NCI-H82 treated with DMSO at 0.1 percent for 48 hours (cell line): ENCODE results near the gene SLC16A12.

Experiments used
- DNase-seq: peaks from one replicate; lab custom pipeline; 2025; ENCODE audit not compliant: unreplicated experiment; lab: John Stamatoyannopoulos, UW

Gene SLC16A12, protein sequence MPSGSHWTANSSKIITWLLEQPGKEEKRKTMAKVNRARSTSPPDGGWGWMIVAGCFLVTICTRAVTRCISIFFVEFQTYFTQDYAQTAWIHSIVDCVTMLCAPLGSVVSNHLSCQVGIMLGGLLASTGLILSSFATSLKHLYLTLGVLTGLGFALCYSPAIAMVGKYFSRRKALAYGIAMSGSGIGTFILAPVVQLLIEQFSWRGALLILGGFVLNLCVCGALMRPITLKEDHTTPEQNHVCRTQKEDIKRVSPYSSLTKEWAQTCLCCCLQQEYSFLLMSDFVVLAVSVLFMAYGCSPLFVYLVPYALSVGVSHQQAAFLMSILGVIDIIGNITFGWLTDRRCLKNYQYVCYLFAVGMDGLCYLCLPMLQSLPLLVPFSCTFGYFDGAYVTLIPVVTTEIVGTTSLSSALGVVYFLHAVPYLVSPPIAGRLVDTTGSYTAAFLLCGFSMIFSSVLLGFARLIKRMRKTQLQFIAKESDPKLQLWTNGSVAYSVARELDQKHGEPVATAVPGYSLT

GRCh38 chr10:89535171-89536012, at the start of gene SLC16A12:
Gene SLC16A12, minus strand, starts transcription at chr10:89535594. Its CDS starts 73,016 bp downstream, at chr10:89462578.
- DNase-seq = no peak

DNA sequence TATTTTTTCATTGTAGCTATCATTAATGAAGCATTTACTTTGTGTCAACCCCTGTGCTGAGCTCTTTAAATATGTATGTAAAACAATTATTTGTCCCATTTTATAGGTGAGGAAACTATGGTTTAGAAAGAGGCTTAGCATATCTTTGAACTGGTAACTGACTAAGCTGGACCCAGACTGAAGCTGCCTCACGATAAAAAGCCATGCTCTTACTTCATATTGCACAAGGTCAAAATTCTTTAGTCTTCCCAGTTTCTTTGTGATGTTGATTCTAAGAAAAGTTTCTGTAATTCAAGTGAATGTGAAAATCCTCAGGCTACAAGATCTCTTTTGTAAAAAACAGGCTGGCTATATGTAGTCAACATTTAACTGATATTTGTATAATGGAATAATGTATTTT, 46.6 kb upstream of the SLC16A12 start:
- DNase-seq = no peak

- DNase-seq = no peak
Observed at GRCh38 chr10:89580243-89580642, 44.8 kb upstream of the SLC16A12 start.

- DNase-seq = no peak
Observed at GRCh38 chr10:89576696-89577095, 41.3 kb upstream of the SLC16A12 start.

DNA sequence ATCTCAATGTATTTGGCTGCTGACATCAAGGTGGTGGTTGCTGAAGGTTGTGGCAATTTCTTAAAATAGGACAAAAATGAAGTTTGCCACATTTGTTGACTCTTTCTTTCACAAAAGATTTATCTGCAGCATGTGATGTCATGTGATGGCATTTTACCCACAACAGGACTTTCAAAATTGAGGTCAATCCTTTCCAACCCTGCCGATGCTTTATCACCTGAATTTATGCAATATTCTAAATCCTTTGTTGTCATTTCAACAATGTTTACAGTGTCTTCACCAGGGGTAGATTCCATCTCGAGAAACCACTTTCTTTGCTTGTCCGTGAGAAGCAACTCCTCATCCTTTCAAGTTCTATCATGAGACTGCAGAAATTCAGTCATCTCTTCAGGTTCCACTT, 40.6 kb upstream of the SLC16A12 start:
- no peak for DNase-seq

DNA sequence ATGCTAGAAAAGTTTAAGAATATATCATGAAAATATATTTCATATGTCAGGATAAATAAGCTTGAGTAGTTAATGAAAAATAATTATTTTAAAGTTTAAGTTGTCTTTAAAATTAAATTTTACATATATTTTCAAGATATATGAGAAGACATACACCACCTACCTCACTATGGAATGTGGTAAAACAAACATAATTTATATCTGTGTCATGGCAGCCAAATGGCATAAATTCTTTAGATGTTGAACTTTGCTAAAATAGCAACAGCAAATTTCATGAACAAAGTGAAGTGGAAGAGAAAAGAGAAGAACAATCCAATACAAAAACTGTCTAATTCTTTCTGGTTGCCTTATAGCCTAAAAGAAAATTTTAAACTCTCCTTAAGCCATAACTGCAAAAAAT, 39.6 kb upstream of the SLC16A12 start:
- no peak for DNase-seq

DNA sequence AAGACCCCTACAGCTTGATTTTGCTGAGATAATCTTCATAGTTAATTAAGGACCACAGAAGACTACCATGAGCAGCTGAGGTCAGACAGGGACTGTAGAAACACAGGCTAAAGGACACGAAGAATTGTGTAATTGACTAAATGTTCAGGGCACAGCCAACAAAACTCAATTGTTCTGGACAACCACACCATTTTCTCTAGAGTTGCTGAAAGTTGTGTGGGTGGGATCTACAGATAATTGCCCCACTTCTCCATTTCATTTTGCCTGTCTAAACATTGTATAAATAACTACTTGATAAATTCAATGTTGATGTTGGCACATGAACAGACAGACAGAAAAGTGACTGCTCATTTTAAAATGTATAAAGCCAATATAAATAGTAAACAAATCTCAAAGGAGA, 39.0 kb upstream of the SLC16A12 start:
- DNase-seq = no peak

- DNase-seq = no peak
Observed at GRCh38 chr10:89567576-89568245, 32.3 kb upstream of the SLC16A12 start.

GRCh38 chr10:89566992-89567391, 31.6 kb upstream of the SLC16A12 start:
- no peak for DNase-seq

- no peak for DNase-seq
Observed at GRCh38 chr10:89566095-89566950, 30.9 kb upstream of the SLC16A12 start.

DNA sequence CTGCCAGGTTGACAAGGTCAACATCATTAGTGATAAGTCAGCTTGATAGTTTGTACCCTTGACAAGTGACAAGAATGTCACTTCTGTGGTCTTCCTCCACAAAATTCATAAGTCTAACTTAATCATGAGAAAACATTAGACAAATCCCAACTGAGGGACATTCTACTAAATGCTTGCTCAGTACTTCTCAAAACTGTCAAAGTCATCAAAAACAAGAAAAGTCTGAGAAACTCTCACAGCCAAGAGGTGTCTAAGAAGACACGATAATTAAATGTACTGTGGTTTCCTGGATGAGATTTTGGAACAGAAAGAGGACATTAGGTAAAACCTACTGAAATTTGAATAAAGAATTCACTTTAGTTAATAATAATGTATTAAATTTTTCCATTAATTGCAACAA, 29.8 kb upstream of the SLC16A12 start:
- no peak for DNase-seq

DNA sequence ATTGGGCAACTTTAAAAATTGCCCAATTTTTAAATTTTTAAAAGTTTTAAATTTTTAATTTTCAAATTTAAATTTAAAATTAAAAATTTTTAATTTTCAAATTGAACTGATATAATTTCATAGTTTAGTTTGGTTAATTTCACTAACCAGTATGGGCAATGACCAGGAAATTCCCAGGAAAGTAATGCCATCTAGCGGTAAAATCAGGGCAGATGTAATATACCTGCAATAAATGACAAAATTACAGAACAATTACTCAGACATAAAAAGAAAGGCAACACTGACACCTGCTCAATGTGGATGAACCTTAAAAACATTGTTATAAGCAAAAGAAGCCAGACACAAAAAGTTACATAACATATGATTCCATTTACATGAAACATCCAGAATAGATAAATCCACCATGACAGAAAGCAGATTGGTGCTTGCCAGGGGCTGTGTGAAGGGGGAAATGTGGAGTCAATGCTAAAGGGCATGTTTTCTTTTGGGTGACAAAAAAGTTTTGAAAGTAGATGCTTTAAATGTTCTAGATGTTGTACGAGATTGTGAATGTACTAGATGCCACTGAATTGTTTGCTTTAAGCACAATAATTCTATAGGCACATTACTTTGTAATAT, 28.6 kb upstream of the SLC16A12 start:
- DNase-seq = no peak

GRCh38 chr10:89563311-89563710, 27.9 kb upstream of the SLC16A12 start:
- DNase-seq = no peak

- no peak for DNase-seq
Observed at GRCh38 chr10:89556600-89556999, 21.2 kb upstream of the SLC16A12 start.

GRCh38 chr10:89555688-89556445, 20.5 kb upstream of the SLC16A12 start:
- DNase-seq = no peak

GRCh38 chr10:89554433-89554832, 19.0 kb upstream of the SLC16A12 start:
- DNase-seq = no peak

DNA sequence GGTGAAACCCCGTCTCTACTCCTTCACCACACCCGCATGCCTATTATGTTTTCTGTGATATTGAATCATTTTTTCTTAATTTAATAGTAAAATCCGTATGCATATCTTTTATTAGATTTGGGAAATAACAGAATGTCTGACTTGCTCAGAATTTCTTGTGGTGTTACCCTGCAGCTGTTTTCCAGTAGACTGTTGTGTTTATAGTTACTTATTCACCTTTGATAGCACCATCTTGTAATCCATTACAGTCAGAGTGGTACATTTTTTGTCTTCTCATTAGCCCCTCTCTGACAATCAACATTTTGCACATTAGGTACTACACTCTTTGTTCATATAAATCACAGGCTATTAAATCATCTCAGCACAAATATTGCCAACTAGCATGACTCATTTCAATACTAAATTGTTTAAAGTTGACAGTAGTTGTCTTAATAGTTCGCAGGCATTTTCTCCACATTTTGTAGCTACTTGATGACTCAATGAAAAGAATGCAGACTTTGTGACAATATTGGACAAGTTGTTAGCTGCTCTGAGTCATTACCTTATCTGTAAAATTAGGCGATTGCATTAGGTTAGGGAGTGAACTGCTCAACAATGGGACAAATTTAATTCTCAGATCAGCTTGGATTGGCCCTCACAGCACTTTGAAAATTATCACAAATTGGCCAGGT, 17.8 kb upstream of the SLC16A12 start:
- no peak for DNase-seq

DNA sequence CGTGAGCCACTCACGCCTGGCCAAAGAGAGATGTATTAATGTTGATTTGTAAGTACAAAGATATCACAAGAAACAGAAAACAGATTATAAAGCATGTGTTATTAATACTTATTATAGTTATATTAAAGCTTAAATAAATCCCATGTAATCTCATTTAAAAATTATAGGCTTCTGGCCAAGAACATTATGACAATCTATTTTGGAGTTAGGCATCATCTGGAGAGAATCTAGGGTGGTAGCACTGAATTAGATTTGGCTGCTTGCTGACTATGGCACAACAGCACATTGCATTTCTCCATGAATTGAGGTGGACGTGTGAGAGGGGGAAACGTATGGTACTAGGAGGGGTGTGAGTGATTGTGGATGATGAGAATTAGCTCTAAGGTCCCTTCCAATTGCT, 16.8 kb upstream of the SLC16A12 start:
- no peak for DNase-seq

DNA sequence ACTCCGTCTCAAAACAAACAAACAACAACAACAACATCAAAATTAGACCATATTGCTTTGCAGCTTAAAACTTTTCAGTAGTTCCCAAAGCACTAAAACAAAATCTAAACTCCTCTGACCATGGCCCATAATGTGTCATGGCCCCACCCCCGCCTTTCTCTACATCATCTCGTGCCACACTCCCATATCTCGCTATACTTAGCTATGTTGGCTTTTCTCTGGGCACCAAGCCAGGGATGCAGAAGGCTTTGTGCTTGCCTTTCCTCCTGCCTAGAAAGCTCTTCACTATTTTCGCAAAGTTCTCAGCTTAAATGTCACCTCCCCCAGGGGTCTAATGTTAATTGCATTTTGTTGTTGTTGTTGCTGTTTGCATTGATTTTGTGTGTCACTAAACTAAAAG, 15.1 kb upstream of the SLC16A12 start:
- no peak for DNase-seq
